ENCODE results near the gene C6orf132. TPM values are rescaled to one million over a fixed set of nuclear protein-coding genes. Genes with fewer than 3 reads are reported as not detected.
A peak's percentile ranks its signal among the peaks of the same experiment; 100 is the strongest.

Gene C6orf132
- total and polyA plus RNA-seq, 2 of the 8 experiments (the other 6 are each of a cell fraction or from before 2014, with no cell fraction given): 31.5 to 64.0 TPM

DNA sequence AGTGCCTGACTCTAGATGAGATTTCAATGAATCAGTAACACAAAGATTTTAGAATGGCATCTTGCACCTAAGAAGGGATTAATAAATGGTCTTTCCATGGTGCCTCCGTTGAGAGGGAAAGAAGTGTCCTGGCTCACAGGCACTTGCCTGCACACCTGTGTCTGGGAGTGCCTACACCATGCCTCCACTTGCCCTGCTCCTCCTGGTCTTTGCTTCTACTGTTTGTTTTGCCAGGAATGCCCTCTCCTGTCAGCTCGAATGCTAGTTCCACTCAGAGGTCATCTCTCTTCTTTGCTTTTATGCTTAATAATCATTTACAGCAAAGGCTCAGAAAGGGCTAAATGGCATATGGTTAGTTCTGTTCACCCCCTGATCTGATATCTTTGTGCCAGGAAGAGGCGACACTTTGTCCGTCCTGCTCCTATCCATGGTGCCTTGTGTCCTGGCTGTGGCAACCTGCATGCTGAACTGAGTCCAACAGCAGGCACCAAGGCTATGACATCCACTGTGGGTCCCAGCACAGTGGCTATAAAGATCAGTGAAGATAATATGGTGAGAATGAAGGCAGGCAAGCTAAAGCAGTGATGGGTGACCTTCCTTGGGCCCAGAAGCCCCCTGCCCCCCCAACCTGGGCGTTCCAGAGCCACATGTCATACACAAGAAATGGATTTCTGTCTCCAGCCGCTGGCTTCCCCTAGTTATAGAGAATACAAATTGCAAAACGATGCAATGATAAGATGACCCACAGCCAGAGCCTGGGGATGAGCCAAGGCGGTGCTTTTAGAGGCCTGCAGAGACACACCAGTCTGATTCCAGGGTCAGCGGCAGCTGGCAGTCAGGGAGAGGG, 1.4 kb downstream of the C6orf132 start:
- peak overlapping the region; percentile 75 for H2BK120ac ChIP-seq (replicated peaks; ENCODE audit: low read depth, low read length)
- H3K23ac ChIP-seq (ENCODE audit: insufficient read length): no peak overlapping the region
- H3K14ac ChIP-seq (ENCODE audit: insufficient read length): no peak overlapping the region
- peak overlapping the region; percentile 91; the same call in 1 of the 2 replicates for H2BK5ac ChIP-seq (ENCODE audit: low read depth, low read length)
- peak overlapping the region; percentile 42; the same call in 1 of the 2 replicates for H3K18ac ChIP-seq (ENCODE audit: extremely low read depth, low read length)
- H3K36me3 ChIP-seq (ENCODE audit: control insufficient read depth in 2 of 4, insufficient read depth in 4 of 4, low read length in 3 of 4): no peaks in the 10 kb centered on the region
- no peak overlapping the region for H2AFZ ChIP-seq (ENCODE audit: low read length)
- H2BK20ac ChIP-seq (ENCODE audit: low read length): no peak overlapping the region
- H3K79me2 ChIP-seq (ENCODE audit: control insufficient read depth in 1 of 2, insufficient read depth in 2 of 2, low read length in 2 of 2): peaks cover 12 to 41% of the 10 kb centered on the region in 2 experiments
- peak overlapping the region in 3 of 4 experiments; percentile 64 to 82 (median 77); a peak in 5 of 7 replicates for H3K9ac ChIP-seq (replicated peaks in 1 of 4; ENCODE audit: extremely low read depth in 1 of 4, low read depth in 3 of 4, low read length in 3 of 4)
- ChIA-PET CTCF (ENCODE audit: partially characterized antibody) (interaction anchor here (0.5 to 12.4 kb wide), 4 partner anchors 25 to 89 kb away, joined by 3 to 123 read pairs (median 19); no protein-coding TSS in a partner anchor), POLR2A (ENCODE audit: partially characterized antibody) (interaction anchor here (0.7 to 9.7 kb wide), 13 partner anchors 8 to 93 kb away, joined by 3 to 109 read pairs (median 5); no protein-coding TSS in a partner anchor)
- DNase-seq (ENCODE audit: low read depth in 1 of 2, low spot score in 2 of 2): no peak
- H4K5ac ChIP-seq (ENCODE audit: insufficient read length, low read depth, low read length): no peak overlapping the region
- H3K4ac ChIP-seq (replicated peaks; ENCODE audit: insufficient read length, low read depth, low read length): peak overlapping the region; percentile 57
- peaks cover 5% of the 10 kb centered on the region; the same call in 1 of the 2 replicates for H3K79me1 ChIP-seq (ENCODE audit: low read depth, low read length)
- no peak overlapping the region for H2BK15ac ChIP-seq (ENCODE audit: low read length)
- H4K91ac ChIP-seq (replicated peaks; ENCODE audit: insufficient read length, low read length): peak overlapping the region; percentile 17
- H4K8ac ChIP-seq (ENCODE audit: extremely low read depth, insufficient read depth, low read length): peak overlapping the region; percentile 41; the same call in 1 of the 2 replicates
- peaks cover 15 to 17% of the 10 kb centered on the region in 2 experiments for H4K20me1 ChIP-seq (replicated peaks in 1 of 2; ENCODE audit: control insufficient read depth in 1 of 2, insufficient read depth in 2 of 2, low read length in 2 of 2)
- H3K4me3 ChIP-seq (ENCODE audit: extremely low read depth in 1 of 4, insufficient read depth in 2 of 4, low read depth in 3 of 4, low read length in 4 of 4): peak overlapping the region; percentile 78 to 94 (median 90)
- H3K27ac ChIP-seq (ENCODE audit: low read depth, low read length): no peak overlapping the region
- H3K4me2 ChIP-seq (ENCODE audit: insufficient read depth in 1 of 2, low read depth in 2 of 2, low read length in 2 of 2): peak overlapping the region; percentile 83 to 84
- no peak overlapping the region; the same call in 1 of the 2 replicates for H2AK5ac ChIP-seq (ENCODE audit: low read depth, low read length)
- H3K4me1 ChIP-seq (replicated peaks in 1 of 4; ENCODE audit: control insufficient read depth in 3 of 4, insufficient read depth in 4 of 4, low read length in 3 of 4): peaks cover 21 to 45% (median 39%) of the 10 kb centered on the region in 4 experiments
- WGBS, 2 experiments (ENCODE audit: extremely low coverage in 1 of 2, insufficient coverage in 1 of 2, insufficient read length in 1 of 2, insufficient replicate concordance in 2 of 2, low coverage in 1 of 2, low lambda C conversion rate in 2 of 2, missing lambda C conversion rate in 1 of 2): 49% methylated on average over 9 of the region's 9 CpGs; no CpG with 5 or more reads in 1 of the 2 experiments
- no peaks in the 10 kb centered on the region for H3K27me3 ChIP-seq (replicated peaks in 1 of 4; ENCODE audit: control insufficient read depth in 3 of 4, extremely low read depth in 1 of 4, insufficient read depth in 3 of 4, low read length in 3 of 4)
- peaks cover 10% of the 10 kb centered on the region for H3K23me2 ChIP-seq (ENCODE audit: low read depth, low read length)
- no peak for FAIRE-seq
- H2BK12ac ChIP-seq (ENCODE audit: low read depth, low read length): no peak overlapping the region
- H3K56ac ChIP-seq (replicated peaks; ENCODE audit: insufficient read length, low read depth, low read length): peak overlapping the region; percentile 21
- H3K9me3 ChIP-seq (ENCODE audit: insufficient read depth in 2 of 2, low read depth in 1 of 2, low read length in 1 of 2): no peaks in the 10 kb centered on the region

Measured in H1 (cell line).